Fibroblast of villous mesenchyme (primary cell): Measurements from ENCODE around the gene TREX2. TPM values are rescaled to one million over a fixed set of nuclear protein-coding genes. Genes with fewer than 3 reads are reported as not detected.

Experiments
- DNase-seq: peaks from one replicate; pipeline ENCODE4 v3.0.0-alpha.2; 2010; ENCODE audit warnings: low read depth
- H3K4me3 ChIP-seq: 2 replicates; pipeline ENCODE4 v1.5.1; 2011; ENCODE audit warnings: low read depth, mild to moderate bottlenecking, low read length
- total RNA-seq: library from RNA; depleted of rRNA; stranded (reverse); fragments of >200 nt; gene quantifications from 2 replicates; pipeline ENCODE4 v1.2.3, GENCODE V29; 2012
- TF ChIP-seq, protein P1 (sequence below): IDR thresholded peaks from 2 replicates; pipeline ENCODE4 v1.5.1; 2012; ENCODE audit warnings: low read depth, mild to moderate bottlenecking, low read length; ENCODE audit not compliant: insufficient read depth

Gene TREX2, protein sequence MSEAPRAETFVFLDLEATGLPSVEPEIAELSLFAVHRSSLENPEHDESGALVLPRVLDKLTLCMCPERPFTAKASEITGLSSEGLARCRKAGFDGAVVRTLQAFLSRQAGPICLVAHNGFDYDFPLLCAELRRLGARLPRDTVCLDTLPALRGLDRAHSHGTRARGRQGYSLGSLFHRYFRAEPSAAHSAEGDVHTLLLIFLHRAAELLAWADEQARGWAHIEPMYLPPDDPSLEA
- 1.9 and 3.0 TPM in 2 replicates for total RNA-seq

DNA sequence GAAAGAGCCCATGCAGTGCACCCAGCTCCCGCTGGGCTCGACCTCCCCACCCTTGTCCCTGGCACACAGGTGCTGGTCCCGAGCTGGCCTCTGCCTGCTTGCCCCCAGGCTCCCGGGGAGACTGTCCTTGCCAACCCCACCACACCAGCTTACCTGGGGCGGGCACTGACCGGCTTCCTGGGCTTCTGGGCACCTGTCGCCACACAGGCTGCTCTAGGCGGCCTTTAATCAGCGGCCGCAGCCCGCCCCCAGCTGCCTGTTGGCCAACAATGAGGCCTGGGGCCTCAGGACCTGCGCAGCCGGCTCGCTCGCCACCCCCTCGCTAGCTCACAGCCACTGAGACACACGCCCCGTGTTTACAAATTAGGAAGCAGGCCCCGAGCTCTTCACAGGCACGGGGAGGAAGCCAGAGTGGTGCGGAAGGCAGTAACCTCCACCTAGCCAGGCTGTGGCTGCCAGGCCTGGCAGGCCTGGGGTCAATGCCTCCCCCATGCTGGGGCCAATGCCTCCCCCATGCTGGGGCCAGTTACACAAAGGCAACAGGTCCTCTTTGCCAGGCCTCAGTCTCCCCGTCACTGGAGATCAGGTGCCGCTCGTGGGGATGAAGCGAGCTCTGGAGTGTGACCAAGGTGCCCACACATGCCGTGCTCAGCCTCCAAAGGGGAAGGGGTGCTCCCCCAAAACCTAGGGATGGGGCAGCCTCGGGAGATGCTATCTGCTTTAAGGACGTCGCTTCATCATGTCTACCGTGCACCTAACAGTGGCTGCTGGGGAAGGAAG lies at the start of gene TREX2:
Gene TREX2 (minus strand): TSS at position 201 of the 780 bp plus-strand sequence. CDS start 626 bp downstream, outside the sequence.
- no peak for DNase-seq
- TF ChIP-seq, protein P1, sequence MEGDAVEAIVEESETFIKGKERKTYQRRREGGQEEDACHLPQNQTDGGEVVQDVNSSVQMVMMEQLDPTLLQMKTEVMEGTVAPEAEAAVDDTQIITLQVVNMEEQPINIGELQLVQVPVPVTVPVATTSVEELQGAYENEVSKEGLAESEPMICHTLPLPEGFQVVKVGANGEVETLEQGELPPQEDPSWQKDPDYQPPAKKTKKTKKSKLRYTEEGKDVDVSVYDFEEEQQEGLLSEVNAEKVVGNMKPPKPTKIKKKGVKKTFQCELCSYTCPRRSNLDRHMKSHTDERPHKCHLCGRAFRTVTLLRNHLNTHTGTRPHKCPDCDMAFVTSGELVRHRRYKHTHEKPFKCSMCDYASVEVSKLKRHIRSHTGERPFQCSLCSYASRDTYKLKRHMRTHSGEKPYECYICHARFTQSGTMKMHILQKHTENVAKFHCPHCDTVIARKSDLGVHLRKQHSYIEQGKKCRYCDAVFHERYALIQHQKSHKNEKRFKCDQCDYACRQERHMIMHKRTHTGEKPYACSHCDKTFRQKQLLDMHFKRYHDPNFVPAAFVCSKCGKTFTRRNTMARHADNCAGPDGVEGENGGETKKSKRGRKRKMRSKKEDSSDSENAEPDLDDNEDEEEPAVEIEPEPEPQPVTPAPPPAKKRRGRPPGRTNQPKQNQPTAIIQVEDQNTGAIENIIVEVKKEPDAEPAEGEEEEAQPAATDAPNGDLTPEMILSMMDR: no peak
- H3K4me3 ChIP-seq: no peak within 1 kb of the TSS

DNA sequence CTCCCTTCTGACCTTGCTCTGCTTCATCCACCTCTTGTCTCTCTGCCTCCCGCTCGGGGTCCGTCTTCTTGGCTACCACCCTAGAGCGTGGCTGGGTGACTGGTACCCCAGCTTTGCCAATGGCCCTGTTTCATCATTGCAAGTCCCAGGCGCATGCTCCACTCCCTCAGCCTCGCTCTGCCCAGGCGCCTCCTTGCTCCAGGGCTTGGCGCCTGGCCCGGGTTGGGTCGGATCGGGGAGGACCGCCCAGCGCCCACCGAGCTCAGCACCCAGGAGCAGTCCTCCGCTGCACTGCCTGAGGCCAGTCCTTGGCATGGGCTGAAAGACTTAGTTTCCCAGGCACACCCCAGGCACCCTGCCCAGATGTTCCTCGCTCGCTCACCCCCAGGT lies 49.5 kb upstream of the TREX2 start:
- peak overlapping the region; percentile 56 for H3K4me3 ChIP-seq
- DNase-seq: peak; percentile 22
- TF ChIP-seq, protein P1: no peak

DNA sequence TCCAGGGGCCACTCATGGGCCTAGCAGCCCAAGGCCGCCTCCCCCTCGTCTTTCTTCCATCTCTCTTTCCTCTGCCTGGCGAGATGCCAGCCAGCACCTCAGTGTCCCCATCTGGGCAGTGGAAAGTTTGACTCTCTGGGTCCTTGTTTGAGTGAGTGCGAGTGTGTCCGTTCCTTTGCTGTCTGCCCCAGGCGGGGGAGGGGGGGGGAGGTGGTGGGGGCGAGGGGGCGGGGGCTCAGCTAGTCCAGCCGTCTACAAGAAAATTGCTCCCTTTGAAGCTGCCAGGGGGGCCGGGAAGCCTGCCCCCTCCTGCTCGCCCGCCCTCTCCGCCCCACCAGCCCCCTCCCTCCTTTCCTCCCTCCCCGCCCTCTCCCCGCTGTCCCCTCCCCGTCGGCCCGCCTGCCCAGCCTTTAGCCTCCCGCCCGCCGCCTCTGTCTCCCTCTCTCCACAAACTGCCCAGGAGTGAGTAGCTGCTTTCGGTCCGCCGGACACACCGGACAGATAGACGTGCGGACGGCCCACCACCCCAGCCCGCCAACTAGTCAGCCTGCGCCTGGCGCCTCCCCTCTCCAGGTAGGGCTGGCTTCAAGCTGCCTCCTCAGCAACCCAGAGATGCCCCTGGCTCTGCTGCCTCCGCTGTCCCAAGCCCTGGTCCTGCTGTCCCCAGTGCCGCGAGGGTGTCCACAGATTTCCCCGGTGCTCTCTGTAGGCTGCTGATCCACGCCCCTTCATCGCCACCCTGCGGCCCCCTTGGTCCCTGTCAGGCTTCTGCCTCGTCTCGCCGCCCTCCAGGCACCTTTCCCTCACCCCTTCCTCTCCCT lies 48.9 kb upstream of the TREX2 start, which contains the start of gene BGN:
Gene BGN (plus strand): TSS at position 440 of the 821 bp plus-strand sequence. CDS start 9,652 bp downstream, outside the sequence.
- DNase-seq: peak; percentile 38
- TF ChIP-seq, protein P1: peak; percentile 37
- H3K4me3 ChIP-seq: peak within 1 kb of the TSS; percentile 56

DNA sequence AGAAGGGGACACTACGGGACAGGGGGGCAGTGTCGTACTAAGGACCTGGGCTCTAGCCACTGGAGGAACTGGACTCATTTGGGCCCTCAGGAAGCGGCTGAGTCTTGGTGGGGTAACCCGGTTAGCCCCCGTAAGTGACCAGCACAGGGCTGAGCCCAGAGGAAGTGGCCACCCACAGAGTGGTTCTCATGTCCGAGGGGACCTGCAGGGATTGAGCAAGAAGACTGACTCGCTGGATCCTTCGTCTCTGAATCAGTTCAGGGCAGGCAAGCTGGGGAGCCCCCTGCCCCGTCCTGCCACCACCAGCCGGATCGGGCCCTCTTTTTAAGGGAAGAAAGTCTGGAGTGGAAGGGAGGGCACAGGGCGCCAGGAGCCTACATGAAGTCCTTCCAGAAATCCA lies 48.2 kb upstream of the TREX2 start:
- TF ChIP-seq, protein P1: no peak
- DNase-seq: no peak
- no peak overlapping the region for H3K4me3 ChIP-seq

DNA sequence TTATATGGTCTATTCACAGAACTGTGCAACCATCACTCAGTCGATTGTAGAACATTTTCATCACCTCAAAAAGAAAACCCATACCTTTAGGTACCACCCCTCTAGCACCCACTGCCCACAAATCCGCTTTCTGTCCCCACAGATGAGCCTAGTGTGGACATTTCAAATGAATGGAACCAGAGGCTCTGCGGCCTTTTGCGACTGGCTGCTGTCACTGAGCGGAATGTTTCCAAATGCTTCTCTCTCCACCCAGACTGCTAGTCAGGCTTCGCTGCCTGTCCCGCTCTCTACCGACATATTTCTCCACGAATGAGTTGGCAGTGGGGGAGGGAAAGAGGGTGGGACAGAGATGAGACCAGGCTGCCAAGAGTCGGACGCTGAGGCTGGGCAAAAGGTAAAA lies 47.2 kb upstream of the TREX2 start:
- TF ChIP-seq, protein P1: no peak
- no peak for DNase-seq

DNA sequence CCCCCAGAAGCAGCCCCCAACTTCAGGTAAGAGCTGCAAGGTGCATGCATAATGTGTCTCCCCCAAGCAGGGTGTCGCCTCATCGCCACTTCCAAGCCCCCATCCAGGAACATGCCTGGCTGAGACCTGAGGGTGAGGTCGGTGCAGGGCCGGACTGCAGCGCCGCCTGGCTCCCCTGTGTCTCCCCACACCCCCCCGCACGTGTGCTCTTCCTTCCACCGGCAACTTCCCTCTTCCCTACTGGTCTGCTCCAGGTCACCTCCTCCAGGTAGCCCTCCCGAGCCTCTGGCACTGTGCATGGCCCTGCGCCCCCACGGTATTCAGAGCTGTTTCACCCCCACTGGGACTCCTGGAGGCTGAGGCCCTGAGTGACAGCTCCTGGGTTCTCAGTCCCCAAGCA lies 46.7 kb upstream of the TREX2 start:
- TF ChIP-seq, protein P1: no peak
- no peak for DNase-seq
- no peak overlapping the region for H3K4me3 ChIP-seq

More for the DNA sequence above, 47.2 kb upstream of the TREX2 start:
- no peak overlapping the region for H3K4me3 ChIP-seq
